ENCODE data around the gene C1orf35. TPM values are rescaled to one million over a fixed set of nuclear protein-coding genes. Genes with fewer than 3 reads are reported as not detected.

The C1orf35 gene
- total and polyA plus RNA-seq, 5 donors, result 6.3 to 8.6 (median 7.9) TPM

DNA sequence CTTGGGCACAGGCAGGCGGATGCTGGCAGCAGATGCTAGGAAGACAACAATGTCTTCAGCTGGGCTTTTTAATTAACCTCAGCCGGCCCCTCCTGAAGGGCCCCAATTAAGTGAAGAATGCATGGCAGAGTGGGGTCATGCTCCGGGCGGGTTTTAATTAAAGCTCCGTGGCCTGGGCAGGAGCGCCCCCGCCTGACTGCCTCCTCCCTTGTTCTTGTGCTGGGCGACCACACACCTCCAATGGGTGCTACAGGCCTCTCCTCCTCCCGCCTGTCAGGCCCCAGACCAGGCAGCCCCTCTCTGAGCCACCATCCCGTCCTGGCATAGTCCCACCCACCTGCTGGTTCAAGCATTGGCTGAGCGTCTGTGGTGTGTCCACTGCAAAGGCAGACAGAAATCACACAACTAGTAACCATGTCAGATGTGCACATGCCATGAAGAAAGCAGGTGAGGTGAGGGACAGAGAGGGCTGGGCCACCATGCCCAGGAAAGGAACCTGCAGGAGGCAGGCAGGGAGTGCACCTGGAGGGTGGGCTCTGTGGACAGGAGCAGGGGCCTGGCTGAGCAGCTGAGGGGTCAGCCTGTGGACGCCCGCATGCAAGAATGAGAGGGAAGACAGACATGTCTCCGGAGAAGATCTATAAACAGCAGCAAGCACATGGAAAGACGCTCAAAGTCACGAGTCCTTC lies 29.1 kb downstream of the C1orf35 start:
- Histone ChIP-seq H3K27me3 (ENCODE audit: control insufficient read depth, insufficient read depth) (no peaks in the 10 kb centered on the region), H3K4me1 (ENCODE audit: control insufficient read depth, insufficient read depth, low read length) (no peaks in the 10 kb centered on the region), H3K4me3 (ENCODE audit: low read length) (no peak overlapping the region), H3K27ac (ENCODE audit: low read length) (no peak overlapping the region), H3K9me3 (ENCODE audit: control insufficient read depth, low read length) (no peaks in the 10 kb centered on the region)
- peak in 2 of 3 donors; percentile 14 to 44 for DNase-seq
- 38% methylated on average over 16 of the region's 16 CpGs for WGBS
- no peak for ATAC-seq
- intact Hi-C loops (cut with DNase I), result no loop called here

DNA sequence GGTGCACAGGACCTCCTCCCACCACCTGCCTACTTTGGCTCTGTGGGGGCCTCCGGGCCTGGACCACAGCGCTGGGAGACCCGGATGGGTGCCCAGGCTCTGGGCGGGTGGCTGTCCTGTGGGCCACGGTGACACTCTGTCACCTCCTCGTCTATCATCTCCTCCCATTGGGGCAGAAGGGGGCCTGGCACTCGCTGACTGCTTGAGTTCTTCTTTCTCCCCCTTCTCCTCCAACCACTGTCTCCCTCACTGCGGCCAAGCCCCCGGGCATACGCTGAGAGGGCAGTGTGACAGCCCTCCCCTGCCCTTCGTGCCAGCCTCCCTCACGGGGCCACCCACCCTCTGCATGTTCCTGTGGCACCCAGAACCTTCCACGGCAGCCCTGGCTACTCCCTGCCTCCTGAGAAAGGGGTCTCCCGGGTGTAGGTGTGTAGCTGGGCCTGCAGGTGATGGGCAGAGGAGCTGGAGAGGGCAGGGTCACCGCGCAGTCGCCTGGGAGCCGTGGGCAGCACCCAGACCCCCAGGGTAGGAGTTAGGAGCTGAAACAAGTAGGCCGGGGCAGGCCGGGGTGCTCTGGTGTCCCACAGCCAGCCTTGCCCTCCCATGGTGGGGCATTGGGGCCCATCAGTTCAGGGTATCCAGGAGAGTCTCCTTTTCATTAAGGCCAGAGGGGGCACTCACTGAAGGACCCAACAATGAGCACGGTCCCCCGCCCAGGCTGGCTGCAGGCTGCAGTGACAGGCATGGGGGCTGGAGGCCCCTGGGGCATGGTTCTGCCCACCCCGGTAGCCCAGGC lies 29.9 kb downstream of the C1orf35 start:
- no peak for ATAC-seq
- no peak overlapping the region for H3K4me3 ChIP-seq (ENCODE audit: low read length)
- no peaks in the 10 kb centered on the region for H3K27me3 ChIP-seq (ENCODE audit: control insufficient read depth, insufficient read depth)
- no peaks in the 10 kb centered on the region for H3K4me1 ChIP-seq (ENCODE audit: control insufficient read depth, insufficient read depth, low read length)
- intact Hi-C loops (cut with DNase I), result no loop called here
- DNase-seq, result peak in 1 of 3 donors; percentile 55
- H3K27ac ChIP-seq (ENCODE audit: low read length), result no peak overlapping the region
- H3K9me3 ChIP-seq (ENCODE audit: control insufficient read depth, low read length), result no peaks in the 10 kb centered on the region
- WGBS, result 64% methylated on average over 23 of the region's 23 CpGs

- Histone ChIP-seq H3K9me3 (ENCODE audit: control insufficient read depth, low read length) (no peaks in the 10 kb centered on the region), H3K27ac (ENCODE audit: low read length) (no peak overlapping the region), H3K4me1 (ENCODE audit: control insufficient read depth, insufficient read depth, low read length) (no peaks in the 10 kb centered on the region), H3K4me3 (ENCODE audit: low read length) (no peak overlapping the region), H3K27me3 (ENCODE audit: control insufficient read depth, insufficient read depth) (no peaks in the 10 kb centered on the region)
- 48% methylated on average over 5 of the region's 5 CpGs for WGBS
- intact Hi-C loops (cut with DNase I), result no loop called here
- ATAC-seq, result no peak
- peak in 1 of 3 donors; percentile 39 for DNase-seq
These were observed 30.5 kb downstream of the C1orf35 start for GRCh38 chr1:228072658-228073043.

GRCh38 chr1:228071839-228072657 lies 31.1 kb downstream of the C1orf35 start:
- Histone ChIP-seq H3K27me3 (ENCODE audit: control insufficient read depth, insufficient read depth) (no peaks in the 10 kb centered on the region), H3K27ac (ENCODE audit: low read length) (no peak overlapping the region), H3K4me3 (ENCODE audit: low read length) (no peak overlapping the region), H3K9me3 (ENCODE audit: control insufficient read depth, low read length) (no peaks in the 10 kb centered on the region), H3K4me1 (ENCODE audit: control insufficient read depth, insufficient read depth, low read length) (no peaks in the 10 kb centered on the region)
- intact Hi-C loops (cut with DNase I), result no loop called here
- peak in 1 of 2 donors; percentile 3 for ATAC-seq
- peak in 1 of 3 donors; percentile 21 for DNase-seq
- 47% methylated on average over 7 of the region's 7 CpGs for WGBS

GRCh38 chr1:228070851-228071250 lies 32.3 kb downstream of the C1orf35 start:
- no peak overlapping the region for H3K27ac ChIP-seq (ENCODE audit: low read length)
- H3K4me3 ChIP-seq (ENCODE audit: low read length), result no peak overlapping the region
- no peak for ATAC-seq
- H3K9me3 ChIP-seq (ENCODE audit: control insufficient read depth, low read length), result no peaks in the 10 kb centered on the region
- H3K27me3 ChIP-seq (ENCODE audit: control insufficient read depth, insufficient read depth), result no peaks in the 10 kb centered on the region
- intact Hi-C loops (cut with DNase I), result no loop called here
- no peaks in the 10 kb centered on the region for H3K4me1 ChIP-seq (ENCODE audit: control insufficient read depth, insufficient read depth, low read length)
- WGBS, result 66% methylated on average over 3 of the region's 3 CpGs
- no peak for DNase-seq

DNA sequence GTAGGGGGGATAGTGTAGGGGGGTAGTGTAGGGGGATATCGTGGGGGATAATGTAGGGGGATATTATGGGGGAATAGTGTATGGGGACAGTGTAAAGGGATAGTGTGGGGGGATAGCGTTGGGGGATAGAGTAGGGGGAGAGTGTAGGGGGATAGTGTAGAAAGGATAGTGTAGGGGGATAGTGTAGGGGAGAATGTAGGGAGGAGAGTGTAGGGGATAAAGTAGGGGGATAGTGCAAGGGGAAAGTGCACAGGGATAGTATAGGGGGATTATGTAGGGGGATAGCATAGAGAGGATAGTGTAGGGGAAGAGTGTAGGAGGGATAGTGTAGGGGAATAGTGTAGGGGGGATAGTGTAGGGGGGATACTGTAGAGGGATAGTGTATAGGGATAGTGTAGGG lies 33.0 kb downstream of the C1orf35 start:
- no peaks in the 10 kb centered on the region for H3K27me3 ChIP-seq (ENCODE audit: control insufficient read depth, insufficient read depth)
- ATAC-seq, result no peak
- intact Hi-C loops (cut with DNase I), result no loop called here

GRCh38 chr1:228068359-228068758 lies 34.8 kb downstream of the C1orf35 start:
- WGBS, result 69% methylated on average over 7 of the region's 7 CpGs
- intact Hi-C loops (cut with DNase I), result no loop called here
- ATAC-seq, result no peak
- H3K4me1 ChIP-seq (ENCODE audit: control insufficient read depth, insufficient read depth, low read length), result no peaks in the 10 kb centered on the region
- no peak for DNase-seq
- H3K27me3 ChIP-seq (ENCODE audit: control insufficient read depth, insufficient read depth), result no peaks in the 10 kb centered on the region
- no peak overlapping the region for H3K4me3 ChIP-seq (ENCODE audit: low read length)
- H3K9me3 ChIP-seq (ENCODE audit: control insufficient read depth, low read length), result no peaks in the 10 kb centered on the region
- H3K27ac ChIP-seq (ENCODE audit: low read length), result no peak overlapping the region

More for the DNA sequence above, 33.0 kb downstream of the C1orf35 start:
- Histone ChIP-seq H3K9me3 (ENCODE audit: control insufficient read depth, low read length) (no peaks in the 10 kb centered on the region), H3K4me1 (ENCODE audit: control insufficient read depth, insufficient read depth, low read length) (no peaks in the 10 kb centered on the region), H3K4me3 (ENCODE audit: low read length) (no peak overlapping the region), H3K27ac (ENCODE audit: low read length) (no peak overlapping the region)
- DNase-seq, result no peak
- 57% methylated on average over 2 of the region's 2 CpGs for WGBS

DNA sequence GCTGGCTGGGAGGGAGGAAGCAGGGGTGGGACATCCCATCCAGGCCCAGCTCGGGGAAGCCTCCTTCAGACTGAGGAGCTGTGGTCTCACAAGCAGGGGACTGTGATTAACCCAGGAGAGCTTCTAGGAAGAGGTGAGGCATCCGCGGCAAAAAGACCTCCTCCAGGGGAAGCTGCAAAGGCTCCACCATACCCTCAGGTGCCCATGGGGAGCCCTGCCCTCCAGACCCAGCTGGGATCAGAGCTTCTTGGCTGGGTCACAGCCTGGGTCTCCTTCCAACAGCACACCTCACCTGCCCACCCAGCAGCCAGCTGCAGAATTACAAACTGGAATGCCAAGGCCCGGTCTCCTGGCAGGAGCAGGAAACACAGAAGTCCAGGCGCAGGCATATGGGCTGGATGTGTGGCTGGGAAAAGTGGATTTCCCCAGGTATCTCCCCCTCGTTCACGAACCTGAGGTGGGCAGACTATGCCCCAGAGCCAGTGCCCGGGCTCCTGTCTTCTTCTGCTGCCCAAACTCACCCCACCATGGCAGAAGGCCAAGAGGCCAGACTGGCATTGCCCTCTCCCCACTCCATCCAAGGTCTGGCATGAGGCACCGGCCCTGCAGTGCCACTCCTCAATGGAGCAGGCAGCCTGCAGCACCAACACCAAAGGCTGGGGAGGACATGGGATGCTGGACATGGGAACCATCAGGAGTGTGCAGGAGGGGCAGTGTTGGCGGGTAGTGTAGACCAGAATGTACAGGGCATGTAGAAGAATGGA lies 36.1 kb downstream of the C1orf35 start:
- Histone ChIP-seq H3K4me3 (ENCODE audit: low read length) (no peak overlapping the region), H3K4me1 (ENCODE audit: control insufficient read depth, insufficient read depth, low read length) (no peaks in the 10 kb centered on the region), H3K9me3 (ENCODE audit: control insufficient read depth, low read length) (no peaks in the 10 kb centered on the region), H3K27ac (ENCODE audit: low read length) (no peak overlapping the region), H3K27me3 (ENCODE audit: control insufficient read depth, insufficient read depth) (no peaks in the 10 kb centered on the region)
- DNase-seq (peak in 1 of 3 donors; percentile 30), ATAC-seq (no peak)
- 62% methylated on average over 10 of the region's 10 CpGs for WGBS
- intact Hi-C loops (cut with DNase I), result no loop called here

GRCh38 chr1:228066416-228066815 lies 36.7 kb downstream of the C1orf35 start:
- no peaks in the 10 kb centered on the region for H3K27me3 ChIP-seq (ENCODE audit: control insufficient read depth, insufficient read depth)
- H3K4me1 ChIP-seq (ENCODE audit: control insufficient read depth, insufficient read depth, low read length), result no peaks in the 10 kb centered on the region
- intact Hi-C loops (cut with DNase I), result no loop called here
- ATAC-seq, result no peak
- DNase-seq, result peak in 1 of 3 donors; percentile 26
- no peak overlapping the region for H3K27ac ChIP-seq (ENCODE audit: low read length)
- no peaks in the 10 kb centered on the region for H3K9me3 ChIP-seq (ENCODE audit: control insufficient read depth, low read length)
- no peak overlapping the region for H3K4me3 ChIP-seq (ENCODE audit: low read length)
- 43% methylated on average over 4 of the region's 4 CpGs for WGBS

GRCh38 chr1:228065543-228066347 lies 37.4 kb downstream of the C1orf35 start:
- Histone ChIP-seq H3K27me3 (ENCODE audit: control insufficient read depth, insufficient read depth) (no peaks in the 10 kb centered on the region), H3K27ac (ENCODE audit: low read length) (no peak overlapping the region), H3K4me3 (ENCODE audit: low read length) (no peak overlapping the region), H3K9me3 (ENCODE audit: control insufficient read depth, low read length) (no peaks in the 10 kb centered on the region), H3K4me1 (ENCODE audit: control insufficient read depth, insufficient read depth, low read length) (no peaks in the 10 kb centered on the region)
- ATAC-seq (peak in 1 of 2 donors; percentile 30), DNase-seq (peak in 1 of 3 donors; percentile 28)
- intact Hi-C loops (cut with DNase I), result no loop called here
- 59% methylated on average over 15 of the region's 15 CpGs for WGBS
